DND-41 (cell line): ENCODE data around the gene FNDC10.

ENCODE experiments used
- EZH2 ChIP-seq: IDR thresholded peaks from 3 replicates; pipeline ENCODE4 v1.6.1; 2012; ENCODE audit warnings: borderline replicate concordance, low read depth, mild to moderate bottlenecking, moderate library complexity, low read length, inconsistent platforms; ENCODE audit not compliant: severe bottlenecking
- TF ChIP-seq, protein P1 (sequence below): IDR thresholded peaks from 2 replicates; pipeline ENCODE4 v1.5.1; 2012; ENCODE audit warnings: borderline replicate concordance, low read length, moderate library complexity, mild to moderate bottlenecking; ENCODE audit not compliant: poor library complexity, severe bottlenecking; ENCODE audit errors: extremely low read depth

DNA sequence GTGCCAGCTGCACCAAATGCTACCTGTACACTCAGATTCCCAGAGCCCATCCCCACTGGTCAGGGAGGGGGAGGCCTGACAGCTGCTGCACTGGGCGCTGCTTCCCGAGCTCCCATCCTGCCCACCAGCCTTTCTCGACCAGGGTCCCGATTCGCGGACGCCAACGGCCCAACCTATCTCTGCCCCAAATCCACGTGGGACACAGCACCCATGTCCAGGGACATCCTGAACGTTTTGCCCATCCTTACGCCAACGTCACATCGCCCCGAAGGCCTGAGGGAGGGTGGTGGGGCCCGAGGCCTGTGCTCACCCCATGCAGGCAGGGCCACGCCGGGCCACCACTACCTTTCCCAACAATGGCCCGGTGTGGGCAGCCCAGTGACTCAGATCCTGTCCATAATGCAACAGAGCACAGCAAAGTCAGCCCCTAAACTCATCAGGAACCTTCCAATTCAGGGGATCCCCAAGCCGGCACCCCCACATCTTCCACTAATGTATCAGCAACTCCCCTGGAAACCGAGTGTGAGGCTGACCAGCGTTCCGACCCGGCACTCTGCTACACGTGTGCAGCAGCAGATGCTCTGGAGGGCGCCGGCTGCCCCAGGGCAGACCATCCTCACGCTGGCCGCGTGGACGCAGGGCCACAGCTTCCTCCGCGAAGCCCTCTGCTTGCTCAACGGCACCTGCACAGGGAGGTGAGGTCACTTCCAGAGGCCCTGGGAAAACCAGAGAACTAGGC is 48.2 kb downstream of the FNDC10 start:
- TF ChIP-seq, protein P1, sequence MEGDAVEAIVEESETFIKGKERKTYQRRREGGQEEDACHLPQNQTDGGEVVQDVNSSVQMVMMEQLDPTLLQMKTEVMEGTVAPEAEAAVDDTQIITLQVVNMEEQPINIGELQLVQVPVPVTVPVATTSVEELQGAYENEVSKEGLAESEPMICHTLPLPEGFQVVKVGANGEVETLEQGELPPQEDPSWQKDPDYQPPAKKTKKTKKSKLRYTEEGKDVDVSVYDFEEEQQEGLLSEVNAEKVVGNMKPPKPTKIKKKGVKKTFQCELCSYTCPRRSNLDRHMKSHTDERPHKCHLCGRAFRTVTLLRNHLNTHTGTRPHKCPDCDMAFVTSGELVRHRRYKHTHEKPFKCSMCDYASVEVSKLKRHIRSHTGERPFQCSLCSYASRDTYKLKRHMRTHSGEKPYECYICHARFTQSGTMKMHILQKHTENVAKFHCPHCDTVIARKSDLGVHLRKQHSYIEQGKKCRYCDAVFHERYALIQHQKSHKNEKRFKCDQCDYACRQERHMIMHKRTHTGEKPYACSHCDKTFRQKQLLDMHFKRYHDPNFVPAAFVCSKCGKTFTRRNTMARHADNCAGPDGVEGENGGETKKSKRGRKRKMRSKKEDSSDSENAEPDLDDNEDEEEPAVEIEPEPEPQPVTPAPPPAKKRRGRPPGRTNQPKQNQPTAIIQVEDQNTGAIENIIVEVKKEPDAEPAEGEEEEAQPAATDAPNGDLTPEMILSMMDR, result no peak
- TF ChIP-seq EZH2, result no peak
